Upper lobe of left lung (tissue), 4 donors: ENCODE data around the gene ADD3.

Experiments
- CTCF ChIP-seq, 6 experiments: fragments of 450-650 bp in 4 of 6; fragments of 200-600 bp in 2 of 6; sonication (generic) in 2 of 6; IDR thresholded peaks; one replicate each; pipeline ENCODE4 v1.5.1; 2016 to 2019; ENCODE audit warnings: antibody characterized with exemption in 6 of 6
- EP300 ChIP-seq, 4 donors: sonication (generic); formaldehyde crosslinking; IDR thresholded peaks; one replicate each; pipeline ENCODE4 v1.5.1; 2017; ENCODE audit warnings: antibody characterized with exemption in 4 of 4, control low read depth in 2 of 4
- POLR2A ChIP-seq, 4 donors: fragments of 450-650 bp; IDR thresholded peaks; one replicate each; pipeline ENCODE4 v1.5.1; 2016 to 2017; ENCODE audit warnings: antibody characterized with exemption in 4 of 4, mild to moderate bottlenecking in 2 of 4
- POLR2AphosphoS5 ChIP-seq, 2 donors: sonication (generic); formaldehyde crosslinking; IDR thresholded peaks; one replicate each; pipeline ENCODE4 v1.5.1; 2017; ENCODE audit warnings: antibody characterized with exemption in 2 of 2

DNA sequence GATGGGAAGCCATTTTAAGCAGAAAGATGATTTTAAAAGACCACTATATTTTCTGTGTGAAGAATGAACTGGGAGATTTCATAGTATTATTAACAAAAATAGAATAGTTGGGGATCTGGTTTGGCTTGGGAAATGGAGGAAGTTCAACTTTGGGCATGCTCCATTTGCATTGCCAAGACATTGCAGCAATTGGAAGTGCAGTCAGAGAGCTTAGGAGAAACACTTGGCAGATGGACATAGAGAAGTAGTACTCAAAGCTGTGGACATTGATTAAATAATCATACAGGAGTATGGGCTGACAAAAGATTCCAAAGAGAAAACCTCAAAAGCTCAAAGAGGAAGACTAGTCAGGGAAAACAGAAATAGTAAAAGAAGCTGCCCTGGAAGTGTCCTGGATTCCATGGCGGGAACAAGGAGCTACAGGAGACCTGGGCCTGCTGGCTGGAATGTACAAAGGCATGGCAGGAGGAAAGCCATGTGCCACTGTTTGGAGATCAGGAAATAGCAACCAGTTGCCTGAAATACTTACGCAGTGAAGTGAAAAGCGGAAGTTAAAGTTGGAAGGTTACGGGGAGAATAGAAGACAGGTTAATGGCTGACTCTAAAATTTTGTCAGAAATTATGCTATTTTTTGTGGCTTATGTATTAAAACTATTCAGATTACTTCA, 106.0 kb downstream of the ADD3 start:
- TF ChIP-seq CTCF (IDR thresholded peaks at IDR 0.05) (no peak), POLR2A (IDR thresholded peaks at IDR 0.05) (no peak), EP300 (IDR thresholded peaks at IDR 0.05) (no peak), POLR2AphosphoS5 (IDR thresholded peaks at IDR 0.05) (no peak)
